CD4-positive, alpha-beta T cell treated with Interleukin-17A for 1 hour (primary cell): ENCODE measurements around the gene ZIC1.

Experiments used
- DNase-seq: peaks from one replicate; pipeline ENCODE4 v3.0.0-alpha.2; 2020

Gene ZIC1

GRCh38 chr3:147424581-147425387 lies 15.6 kb downstream of the ZIC1 start:
- no peak for DNase-seq

- DNase-seq: no peak
Measured at GRCh38 chr3:147425388-147425850, 16.3 kb downstream of the ZIC1 start.

GRCh38 chr3:147426931-147427330 lies 17.8 kb downstream of the ZIC1 start:
- DNase-seq: no peak

DNA sequence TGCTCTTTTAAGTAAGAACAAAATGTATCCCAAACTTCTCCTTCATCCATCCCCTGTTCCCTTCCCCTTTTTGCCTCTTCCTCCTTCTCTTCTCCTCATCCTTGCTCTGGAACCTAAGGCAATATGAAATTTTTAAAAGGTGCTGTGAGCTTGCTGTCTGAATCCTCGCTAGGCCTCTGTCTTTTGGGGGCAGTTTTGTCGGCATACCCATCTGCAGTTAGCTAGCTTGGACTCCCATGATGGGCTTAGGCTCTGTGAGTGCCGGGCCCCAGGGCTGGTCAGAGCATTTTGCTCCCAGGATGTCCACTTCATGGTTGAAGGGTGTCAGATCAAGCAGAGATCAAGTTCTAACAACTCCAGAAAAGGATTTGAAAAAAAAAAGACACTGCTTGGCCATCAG lies 18.6 kb downstream of the ZIC1 start:
- no peak for DNase-seq

DNA sequence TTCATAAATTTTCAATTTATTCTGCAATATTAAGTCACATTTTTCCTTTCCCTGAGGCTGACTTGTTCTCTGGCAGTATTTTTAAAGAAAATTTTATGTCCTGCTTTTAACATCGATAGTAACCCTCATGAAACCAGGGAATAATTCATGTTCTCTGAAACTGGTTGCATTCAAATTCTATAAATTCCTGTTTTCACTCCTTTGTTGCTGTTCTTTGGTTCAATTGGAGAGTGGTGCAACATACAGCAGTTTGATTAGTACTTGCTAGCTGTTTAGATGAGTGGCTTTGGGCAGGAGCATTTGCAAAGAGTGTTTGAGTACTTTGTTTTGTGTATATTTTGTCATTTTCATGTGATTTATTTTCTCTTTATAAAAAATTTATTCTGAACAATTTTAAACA lies 19.2 kb downstream of the ZIC1 start:
- DNase-seq: no peak

DNA sequence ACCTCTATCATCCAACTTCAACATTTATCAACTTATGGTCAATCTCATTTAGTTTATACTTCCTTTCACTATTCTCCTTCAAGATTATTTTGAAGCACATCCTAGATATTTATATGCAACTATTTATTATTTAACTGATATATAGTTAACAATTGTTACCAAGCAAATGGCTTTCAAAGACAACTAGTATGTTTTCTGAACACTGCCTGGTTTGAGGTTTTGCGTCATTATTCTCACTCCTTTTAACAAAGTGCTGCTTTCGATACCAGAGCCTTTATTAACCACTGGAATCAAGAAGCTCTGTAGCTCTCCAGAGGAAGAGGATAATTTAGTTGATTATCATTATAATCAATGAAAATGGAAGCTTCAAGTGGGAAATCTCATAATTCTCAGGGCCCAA lies 19.6 kb downstream of the ZIC1 start:
- no peak for DNase-seq

- no peak for DNase-seq
Measured at GRCh38 chr3:147431751-147432150, 22.6 kb downstream of the ZIC1 start.

GRCh38 chr3:147447224-147447623 lies 38.1 kb downstream of the ZIC1 start:
- DNase-seq: no peak

DNA sequence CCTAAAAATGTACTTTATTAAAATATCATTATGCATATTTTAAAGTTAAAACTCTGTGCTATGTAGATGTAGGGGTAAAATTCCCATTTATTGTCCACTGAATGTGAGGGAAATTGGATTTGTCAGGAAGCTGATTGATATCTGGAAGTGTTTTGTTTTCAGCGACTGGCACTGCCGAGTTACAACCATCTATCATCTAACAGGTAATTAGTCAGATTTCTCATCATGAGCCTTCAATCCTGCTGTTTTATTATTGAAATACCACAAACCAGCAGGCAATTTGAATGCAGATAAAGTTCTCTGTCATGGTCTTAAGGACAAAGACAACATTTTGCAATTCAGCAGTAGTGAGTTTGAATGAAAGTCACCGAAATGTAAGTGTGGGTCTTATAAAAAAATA lies 40.5 kb downstream of the ZIC1 start:
- DNase-seq: no peak

GRCh38 chr3:147458995-147459704 lies 50.0 kb downstream of the ZIC1 start:
- no peak for DNase-seq

GRCh38 chr3:147462856-147463255 lies 53.7 kb downstream of the ZIC1 start:
- no peak for DNase-seq
